22Rv1 (cell line): Measurements from ENCODE around the gene POC1B.

Experiments used
- ZFX ChIP-seq: fragments of 450-650 bp; IDR thresholded peaks from 2 replicates; pipeline ENCODE4 v1.6.1; 2017; ENCODE audit warnings: antibody characterized with exemption, borderline replicate concordance
- TF ChIP-seq, protein P1 (sequence below): fragments of 450-650 bp; IDR thresholded peaks from 2 replicates; pipeline ENCODE4 v1.5.1; 2017; ENCODE audit warnings: mild to moderate bottlenecking

DNA sequence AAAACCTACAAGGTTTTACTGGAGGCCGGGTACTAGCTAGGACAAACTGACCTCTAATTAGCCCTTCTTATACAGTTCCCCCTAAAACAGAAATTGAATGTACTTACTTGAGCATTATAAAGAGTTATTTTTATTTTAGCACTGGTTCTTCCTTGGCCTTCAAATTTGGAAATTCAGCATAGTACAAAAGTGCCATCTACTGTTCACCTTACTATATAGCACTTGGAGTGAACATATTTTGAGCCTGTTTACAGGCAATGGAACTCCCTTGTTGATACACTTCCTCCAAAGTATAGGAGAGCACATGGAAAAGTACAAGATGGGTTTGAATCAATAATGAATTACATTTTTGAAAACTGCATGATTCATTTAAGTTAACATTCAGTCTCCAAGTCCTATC is 3.9 kb upstream of the POC1B start:
- TF ChIP-seq, protein P1, sequence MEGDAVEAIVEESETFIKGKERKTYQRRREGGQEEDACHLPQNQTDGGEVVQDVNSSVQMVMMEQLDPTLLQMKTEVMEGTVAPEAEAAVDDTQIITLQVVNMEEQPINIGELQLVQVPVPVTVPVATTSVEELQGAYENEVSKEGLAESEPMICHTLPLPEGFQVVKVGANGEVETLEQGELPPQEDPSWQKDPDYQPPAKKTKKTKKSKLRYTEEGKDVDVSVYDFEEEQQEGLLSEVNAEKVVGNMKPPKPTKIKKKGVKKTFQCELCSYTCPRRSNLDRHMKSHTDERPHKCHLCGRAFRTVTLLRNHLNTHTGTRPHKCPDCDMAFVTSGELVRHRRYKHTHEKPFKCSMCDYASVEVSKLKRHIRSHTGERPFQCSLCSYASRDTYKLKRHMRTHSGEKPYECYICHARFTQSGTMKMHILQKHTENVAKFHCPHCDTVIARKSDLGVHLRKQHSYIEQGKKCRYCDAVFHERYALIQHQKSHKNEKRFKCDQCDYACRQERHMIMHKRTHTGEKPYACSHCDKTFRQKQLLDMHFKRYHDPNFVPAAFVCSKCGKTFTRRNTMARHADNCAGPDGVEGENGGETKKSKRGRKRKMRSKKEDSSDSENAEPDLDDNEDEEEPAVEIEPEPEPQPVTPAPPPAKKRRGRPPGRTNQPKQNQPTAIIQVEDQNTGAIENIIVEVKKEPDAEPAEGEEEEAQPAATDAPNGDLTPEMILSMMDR, result peak; percentile 90
- TF ChIP-seq ZFX, result no peak
